K562 (cell line): ENCODE measurements around the gene LBHD2. TPM values are rescaled to one million over a fixed set of nuclear protein-coding genes. Genes with fewer than 3 reads are reported as not detected.

Experiments used
- BRD9 ChIP-seq: fragments of 450-650 bp; IDR thresholded peaks from 2 replicates; pipeline ENCODE4 v1.6.1; 2018; ENCODE audit warnings: low read depth; ENCODE audit not compliant: partially characterized antibody
- CBX5 ChIP-seq: IDR thresholded peaks from 2 replicates; pipeline ENCODE4 v1.6.1; 2014; ENCODE audit warnings: low read depth, borderline replicate concordance
- CBX8 ChIP-seq: fragments of 200-600 bp; sonication (generic); IDR thresholded peaks from 2 replicates; pipeline ENCODE4 v1.6.1; 2012; ENCODE audit warnings: borderline replicate concordance, mixed run types, low read depth, mild to moderate bottlenecking, moderate library complexity, mixed read lengths, low read length, control low read depth, inconsistent platforms; ENCODE audit not compliant: poor library complexity, severe bottlenecking; ENCODE audit errors: extremely low read depth
- CREB3 ChIP-seq: fragments of 450-650 bp; conservative IDR thresholded peaks from 2 replicates; pipeline ENCODE4 v1.6.1; 2016; ENCODE audit warnings: missing genetic modification characterization, low read depth, mild to moderate bottlenecking, missing compliant biosample characterization, moderate library complexity
- ESRRA ChIP-seq: fragments of 450-650 bp; IDR thresholded peaks from 2 replicates; pipeline ENCODE4 v1.6.1; 2014; ENCODE audit warnings: low read depth, mild to moderate bottlenecking, moderate library complexity, borderline replicate concordance
- GABPA ChIP-seq: fragments of 200-800 bp; sonication (Bioruptor generic); conservative IDR thresholded peaks from 2 replicates; pipeline ENCODE4 v1.6.1; 2016; ENCODE audit warnings: low read depth, missing genetic modification characterization, missing compliant biosample characterization
- HIVEP1 ChIP-seq: fragments of 250-450 bp; sonication (Bioruptor Pico); IDR thresholded peaks from 2 replicates; pipeline ENCODE4 v1.4.0; 2020; ENCODE audit warnings: mild to moderate bottlenecking
- HOMEZ ChIP-seq: fragments of 250-450 bp; sonication (Bioruptor Pico); IDR thresholded peaks from 2 replicates; pipeline ENCODE4 v1.4.0; 2020; ENCODE audit warnings: mild to moderate bottlenecking, moderate library complexity
- IFI16 ChIP-seq: fragments of 250-450 bp; sonication (Bioruptor Pico); IDR thresholded peaks from 2 replicates; pipeline ENCODE4 v2.1.2; 2022; ENCODE audit warnings: mild to moderate bottlenecking, inconsistent platforms
- MAX ChIP-seq: sonication (generic); formaldehyde crosslinking; IDR thresholded peaks from 2 replicates; pipeline ENCODE4 v1.9.0; 2022; ENCODE audit warnings: mild to moderate bottlenecking, missing genetic modification reagents
- MCM3 ChIP-seq: fragments of 450-650 bp; IDR thresholded peaks from 2 replicates; pipeline ENCODE4 v1.6.1; 2016
- MEF2A ChIP-seq: IDR thresholded peaks from 2 replicates; pipeline ENCODE4 v1.6.1; 2011; ENCODE audit warnings: low read depth, mild to moderate bottlenecking, low read length, moderate library complexity; ENCODE audit not compliant: control insufficient read depth
- NCOA1 ChIP-seq: fragments of 450-650 bp; IDR thresholded peaks from 2 replicates; pipeline ENCODE4 v1.6.1; 2016; ENCODE audit warnings: low read depth
- NFE2L1 ChIP-seq: fragments of 450-650 bp; IDR thresholded peaks from 2 replicates; pipeline ENCODE4 v1.6.1; 2016; ENCODE audit warnings: missing genetic modification characterization, low read depth, mild to moderate bottlenecking, missing compliant biosample characterization, moderate library complexity, borderline replicate concordance
- NFIC ChIP-seq: fragments of 450-650 bp; IDR thresholded peaks from 2 replicates; pipeline ENCODE4 v1.6.1; 2017; ENCODE audit warnings: mild to moderate bottlenecking, inconsistent platforms
- NR2C1 ChIP-seq, 2 experiments: fragments of 450-650 bp; IDR thresholded peaks; 2 replicates each; pipeline ENCODE4 v1.6.1; 2017; ENCODE audit warnings: mild to moderate bottlenecking in 2 of 2, antibody characterized with exemption in 1 of 2, inconsistent platforms in 1 of 2, missing compliant biosample characterization in 1 of 2, missing genetic modification characterization in 1 of 2
- PYGO2 ChIP-seq: fragments of 450-650 bp; IDR thresholded peaks from 2 replicates; pipeline ENCODE4 v1.6.1; 2016; ENCODE audit warnings: mild to moderate bottlenecking, missing genetic modification characterization, moderate library complexity, missing compliant biosample characterization
- RFX5 ChIP-seq: IDR thresholded peaks from 2 replicates; pipeline ENCODE4 v1.6.1; 2011; ENCODE audit warnings: low read depth, mild to moderate bottlenecking, improper control_type of control experiment, low read length
- TAF1 ChIP-seq: IDR thresholded peaks from 2 replicates; pipeline ENCODE4 v1.6.1; 2011; ENCODE audit warnings: mild to moderate bottlenecking, low read length, moderate library complexity; ENCODE audit not compliant: insufficient read depth, control insufficient read depth, severe bottlenecking; ENCODE audit errors: extremely low read depth
- ZBTB43 ChIP-seq: sonication (generic); formaldehyde crosslinking; IDR thresholded peaks from 2 replicates; pipeline ENCODE4 v1.8.0; 2023; ENCODE audit warnings: mild to moderate bottlenecking, missing genetic modification reagents
- ZBTB8A ChIP-seq: fragments of 450-650 bp; IDR thresholded peaks from 2 replicates; pipeline ENCODE4 v1.6.1; 2018; ENCODE audit warnings: mild to moderate bottlenecking, moderate library complexity; ENCODE audit not compliant: partially characterized antibody
- ZNF174 ChIP-seq: fragments of 250-450 bp; sonication (Bioruptor Pico); IDR thresholded peaks from 2 replicates; pipeline ENCODE4 v1.4.0; 2020; ENCODE audit warnings: mild to moderate bottlenecking
- ZNF24 ChIP-seq: fragments of 450-650 bp; IDR thresholded peaks from 2 replicates; pipeline ENCODE4 v1.6.1; 2016
- ZNF511 ChIP-seq: sonication (generic); formaldehyde crosslinking; IDR thresholded peaks from 2 replicates; pipeline ENCODE4 v1.8.0; 2022; ENCODE audit warnings: mild to moderate bottlenecking, missing genetic modification reagents
- polyA plus RNA-seq, 8 experiments: library from polyadenylated mRNA; depleted of rRNA in 4 of 8; stranded (reverse) in 5 of 8; unstranded in 3 of 8; fragments of >200 nt; fragmentation: Nextera tagmentation in 2 of 8; fragmentation: Illumina TruSeq in 1 of 8; extraction: Ambion mirVana in 2 of 8; extraction: Trizol in 1 of 8; gene quantifications; 2 replicates each; pipeline versions ENCODE4 v1.2.1 to v1.2.3, GENCODE V29; 2011 to 2014; ENCODE audit warnings: inconsistent platforms in 1 of 8, missing spikeins in 1 of 8
- total RNA-seq, 7 experiments: library from RNA; depleted of rRNA in 6 of 7; stranded (reverse); fragments of >200 nt in 6 of 7; fragmentation: Illumina TruSeq in 2 of 7; extraction: Trizol in 2 of 7; gene quantifications; 2 replicates each; pipeline versions ENCODE4 v1.2.1 to v1.2.3, GENCODE V29; 2011 to 2021; ENCODE audit warnings: low replicate concordance in 1 of 7

LBHD2 gene
- total and polyA plus RNA-seq, 9 of the 15 experiments (the other 6 are each of a cell fraction or from before 2014, with no cell fraction given): not detected

GRCh38 chr14:103107941-103108748 lies 24.1 kb downstream of the LBHD2 start (continued):
- peak; percentile 41; the same call in 1 of the 2 replicates for TF ChIP-seq CREB3 (tag)
- no peak for TF ChIP-seq HIVEP1 (CRISPR knock-in tag)
- TF ChIP-seq ZNF24: no peak
- TF ChIP-seq ZNF511: no peak
- TF ChIP-seq ESRRA: peak; percentile 12; the same call in 1 of the 2 replicates
- peak; percentile 71 for TF ChIP-seq MAX (CRISPR knock-in tag)
- peak; percentile 83 for TF ChIP-seq NFIC
- TF ChIP-seq PYGO2 (tag): no peak
- TF ChIP-seq BRD9: no peak
- no peak for TF ChIP-seq NCOA1
- TF ChIP-seq CBX8: no peak
- no peak for TF ChIP-seq MEF2A
- TF ChIP-seq ZBTB8A: no peak
- no peak for TF ChIP-seq IFI16 (CRISPR knock-in tag)
- no peak for TF ChIP-seq NR2C1 (IDR thresholded peaks at IDR 0.05)
- peak; percentile 76 for TF ChIP-seq NR2C1 (tag; IDR thresholded peaks at IDR 0.05)
- no peak for TF ChIP-seq RFX5
- peak; percentile 13; the same call in 1 of the 2 replicates for TF ChIP-seq HOMEZ (CRISPR knock-in tag)
- TF ChIP-seq TAF1: no peak
- TF ChIP-seq NFE2L1 (tag): no peak
- no peak for TF ChIP-seq GABPA (tag)
- no peak for TF ChIP-seq ZNF174 (CRISPR knock-in tag)
- TF ChIP-seq ZBTB43 (CRISPR knock-in tag): no peak
- TF ChIP-seq MCM3: no peak
- no peak for TF ChIP-seq CBX5
